GM18861 (cell line): ENCODE results near the gene DBNDD2.

Source experiments
- ATAC-seq: cut with Tn5 transposase; IDR thresholded peaks from one replicate; pipeline ENCODE4 v1.9.1; 2021; ENCODE audit not compliant: unreplicated experiment

DBNDD2 gene

GRCh38 chr20:45377269-45377668 is 30.8 kb upstream of the DBNDD2 start:
- ATAC-seq, result no peak

GRCh38 chr20:45378191-45378590 is 29.9 kb upstream of the DBNDD2 start, which contains the start of gene TP53TG5:
Gene TP53TG5 (minus strand): TSS chr20:45378325. CDS start chr20:45378236, 89 bp downstream.
- no peak for ATAC-seq

- ATAC-seq, result no peak
Observed at GRCh38 chr20:45387274-45387673, 20.8 kb upstream of the DBNDD2 start.

- no peak for ATAC-seq
Observed at GRCh38 chr20:45390931-45391330, 17.2 kb upstream of the DBNDD2 start.

GRCh38 chr20:45391559-45391958 is 16.5 kb upstream of the DBNDD2 start:
- no peak for ATAC-seq

GRCh38 chr20:45392733-45393132 is 15.4 kb upstream of the DBNDD2 start:
- no peak for ATAC-seq

- ATAC-seq, result no peak
Observed at GRCh38 chr20:45394221-45395113, 13.6 kb upstream of the DBNDD2 start.

- no peak for ATAC-seq
Observed at GRCh38 chr20:45395114-45395415, 13.0 kb upstream of the DBNDD2 start.

GRCh38 chr20:45399018-45399417 is 9.1 kb upstream of the DBNDD2 start:
- ATAC-seq, result no peak

GRCh38 chr20:45400346-45401031 is 7.6 kb upstream of the DBNDD2 start:
- ATAC-seq, result no peak

GRCh38 chr20:45402946-45403345 is 5.1 kb upstream of the DBNDD2 start:
- no peak for ATAC-seq

GRCh38 chr20:45404438-45404837 is 3.7 kb upstream of the DBNDD2 start:
- ATAC-seq, result no peak

GRCh38 chr20:45405571-45406259 is 2.4 kb upstream of the DBNDD2 start:
- ATAC-seq, result no peak

GRCh38 chr20:45406260-45407066 is 1.6 kb upstream of the DBNDD2 start:
- no peak for ATAC-seq

GRCh38 chr20:45407067-45407745 is 883 bp upstream of the DBNDD2 start:
- ATAC-seq, result no peak

- no peak for ATAC-seq
Observed at GRCh38 chr20:45408646-45409213, 641 bp downstream of the DBNDD2 start.

- no peak for ATAC-seq
Observed at GRCh38 chr20:45409521-45410272, 1.6 kb downstream of the DBNDD2 start.

GRCh38 chr20:45410887-45411286 is 2.8 kb downstream of the DBNDD2 start:
- ATAC-seq, result no peak

GRCh38 chr20:45412653-45413052 is 4.6 kb downstream of the DBNDD2 start:
- ATAC-seq, result no peak
